CD4-positive, alpha-beta T cell (primary cell): ENCODE measurements around the gene MAPKAP1. TPM values are rescaled to one million over a fixed set of nuclear protein-coding genes. Genes with fewer than 3 reads are reported as not detected.

Experiments used
- ATAC-seq: fragments of 200-7000 bp; cut with Tn5 transposase; one replicate; pipeline ENCODE4 v1.10.0; 2022; ENCODE audit warnings: mild to moderate bottlenecking; ENCODE audit not compliant: poor library complexity
- CTCF ChIA-PET: fragments of 350-600 bp; sonication (Branson Sonifier 250); formaldehyde crosslinking; loops from one replicate; lab custom pipeline; 2021; ENCODE audit warnings: antibody characterized with exemption, inconsistent platforms; lab: Charles Lee
- POLR2A ChIA-PET: fragments of 350-600 bp; sonication (Branson Sonifier 250); formaldehyde crosslinking; loops from one replicate; lab custom pipeline; 2021; ENCODE audit warnings: antibody characterized with exemption, inconsistent platforms; lab: Charles Lee
- DNase-seq, 14 experiments: peaks; one replicate each; pipeline ENCODE4 v3.0.0-alpha.2; 2013 to 2020; ENCODE audit warnings: mixed read lengths in 2 of 14
- H3K27ac ChIP-seq, 2 donors: one replicate each; pipeline versions ENCODE4 v1.5.1 to v1.7.0; 2013; ENCODE audit warnings: low read length in 2 of 2, low read depth in 1 of 2, mild to moderate bottlenecking in 1 of 2
- H3K27me3 ChIP-seq, 2 experiments: 1 replicate in 1 of 2; 2 replicates in 1 of 2; pipeline versions ENCODE4 v1.6.1 to v1.7.0; 2013; ENCODE audit warnings: low read length in 2 of 2, control low read depth in 1 of 2, mild to moderate bottlenecking in 1 of 2, moderate library complexity in 1 of 2; ENCODE audit not compliant: insufficient read depth in 2 of 2, control insufficient read depth in 1 of 2
- H3K36me3 ChIP-seq: one replicate; pipeline ENCODE4 v1.6.1; 2013; ENCODE audit warnings: low read length, control low read depth; ENCODE audit not compliant: insufficient read depth
- H3K4me1 ChIP-seq: one replicate; pipeline ENCODE4 v1.6.1; 2013; ENCODE audit warnings: low read length, control low read depth; ENCODE audit not compliant: insufficient read depth
- H3K4me3 ChIP-seq: one replicate; pipeline ENCODE4 v1.5.1; 2013; ENCODE audit warnings: mild to moderate bottlenecking, low read length, moderate library complexity
- H3K9me3 ChIP-seq, 2 experiments: 1 replicate in 1 of 2; 2 replicates in 1 of 2; pipeline versions ENCODE4 v1.6.1 to v1.7.0; 2013; ENCODE audit warnings: low read length in 2 of 2, mild to moderate bottlenecking in 2 of 2, control low read depth in 1 of 2, moderate library complexity in 1 of 2; ENCODE audit not compliant: control insufficient read depth in 1 of 2, insufficient read depth in 1 of 2
- H3K27ac Mint-ChIP-seq: one replicate; pipeline ENCODE4 v1.8.0; 2020; ENCODE audit warnings: mixed read lengths
- H3K27me3 Mint-ChIP-seq: one replicate; pipeline ENCODE4 v1.8.0; 2021; ENCODE audit warnings: mixed read lengths
- H3K36me3 Mint-ChIP-seq: one replicate; pipeline ENCODE4 v1.8.0; 2021; ENCODE audit warnings: low read depth, mixed read lengths
- H3K4me1 Mint-ChIP-seq: one replicate; pipeline ENCODE4 v1.8.0; 2021; ENCODE audit warnings: low read depth, mixed read lengths
- H3K4me3 Mint-ChIP-seq: one replicate; pipeline ENCODE4 v1.8.0; 2020; ENCODE audit warnings: mild to moderate bottlenecking, mixed read lengths
- H3K9me3 Mint-ChIP-seq: one replicate; pipeline ENCODE4 v1.8.0; 2020; ENCODE audit warnings: mixed read lengths
- CTCF ChIP-seq: fragments of 200-600 bp; IDR thresholded peaks from one replicate; pipeline ENCODE4 v1.8.0; 2022; ENCODE audit warnings: antibody characterized with exemption, mild to moderate bottlenecking
- intact Hi-C, 2 experiments: fragments of 100-400 bp; cut with DNase I in 1 of 2; cut with micrococcal nuclease in 1 of 2; formaldehyde crosslinking; loops; one replicate each; pipeline versions ENCODE4 v1.15.1 to v1.9.0; 2023 to 2025; cut with DNase I, micrococcal nuclease
- total RNA-seq, 174 experiments: library from RNA in 2 of 174; stranded (reverse) in 2 of 174; gene quantifications; one replicate each; pipeline ENCODE4 v1.2.3 and lab custom pipeline; 2021 to 2026

Gene MAPKAP1
- total RNA-seq, 2 experiments from 2014 or later: 40.3 to 44.9 TPM

DNA sequence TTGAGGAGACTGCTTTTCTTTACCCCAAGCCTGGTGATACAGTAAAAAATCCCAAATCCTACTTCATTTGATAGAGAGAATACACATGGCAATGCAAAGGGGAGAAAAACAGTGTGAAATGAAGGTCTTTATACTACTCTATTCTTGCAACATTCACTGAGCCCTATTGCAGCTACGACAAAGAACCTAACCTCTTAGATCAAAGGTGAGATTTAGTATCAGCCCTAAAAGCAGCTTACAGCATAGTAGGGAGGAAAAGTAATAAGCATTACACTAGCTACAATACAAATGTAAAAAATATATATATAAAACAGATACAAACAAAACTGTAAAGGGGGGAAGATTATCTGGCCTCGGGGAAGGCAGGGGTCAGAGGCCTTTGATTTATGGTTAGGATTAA, 147.1 kb downstream of the MAPKAP1 start:
- H3K4me1 Mint-ChIP-seq: peaks cover 14% of the 10 kb centered on the region
- intact Hi-C loops: loop anchor here (2.0 to 10.0 kb wide), 6 partner anchors 153 to 927 kb away; no protein-coding TSS in a partner anchor
- TF ChIP-seq CTCF: no peak
- H3K36me3 Mint-ChIP-seq: peaks cover 39% of the 10 kb centered on the region
- CTCF ChIA-PET: no interaction called here
- DNase-seq (no peak), ATAC-seq (no peak)
- Histone ChIP-seq H3K4me3 (no peak overlapping the region), H3K9me3 (no peaks in the 10 kb centered on the region), H3K27ac (no peak overlapping the region), H3K36me3 (peaks cover 16% of the 10 kb centered on the region), H3K4me1 (no peaks in the 10 kb centered on the region), H3K27me3 (no peaks in the 10 kb centered on the region)
- no peaks in the 10 kb centered on the region for H3K27me3 Mint-ChIP-seq
- no peak overlapping the region for H3K27ac Mint-ChIP-seq
- POLR2A ChIA-PET: no interaction called here
- no peaks in the 10 kb centered on the region for H3K9me3 Mint-ChIP-seq
- H3K4me3 Mint-ChIP-seq: no peak overlapping the region

GRCh38 chr9:125559194-125559593, 147.8 kb downstream of the MAPKAP1 start:
- Mint-ChIP-seq H3K27me3 (no peaks in the 10 kb centered on the region), H3K27ac (no peak overlapping the region), H3K9me3 (no peaks in the 10 kb centered on the region), H3K36me3 (peaks cover 39% of the 10 kb centered on the region), H3K4me3 (no peak overlapping the region), H3K4me1 (peaks cover 11% of the 10 kb centered on the region)
- no peak overlapping the region for H3K27ac ChIP-seq
- H3K9me3 ChIP-seq: no peaks in the 10 kb centered on the region
- H3K4me3 ChIP-seq: no peak overlapping the region
- ATAC-seq: no peak
- POLR2A ChIA-PET: no interaction called here
- no peak for DNase-seq
- CTCF ChIA-PET: interaction anchor here (0.9 to 1.2 kb wide), 5 partner anchors 9 to 665 kb away, joined by 3 to 5 read pairs (median 3); no protein-coding TSS in a partner anchor
- no peaks in the 10 kb centered on the region for H3K27me3 ChIP-seq
- no peak for TF ChIP-seq CTCF
- intact Hi-C loops: loop anchor here (2.0 to 5.0 kb wide), 4 partner anchors 152 to 838 kb away; no protein-coding TSS in a partner anchor
- H3K4me1 ChIP-seq: no peaks in the 10 kb centered on the region
- peaks cover 16% of the 10 kb centered on the region for H3K36me3 ChIP-seq

DNA sequence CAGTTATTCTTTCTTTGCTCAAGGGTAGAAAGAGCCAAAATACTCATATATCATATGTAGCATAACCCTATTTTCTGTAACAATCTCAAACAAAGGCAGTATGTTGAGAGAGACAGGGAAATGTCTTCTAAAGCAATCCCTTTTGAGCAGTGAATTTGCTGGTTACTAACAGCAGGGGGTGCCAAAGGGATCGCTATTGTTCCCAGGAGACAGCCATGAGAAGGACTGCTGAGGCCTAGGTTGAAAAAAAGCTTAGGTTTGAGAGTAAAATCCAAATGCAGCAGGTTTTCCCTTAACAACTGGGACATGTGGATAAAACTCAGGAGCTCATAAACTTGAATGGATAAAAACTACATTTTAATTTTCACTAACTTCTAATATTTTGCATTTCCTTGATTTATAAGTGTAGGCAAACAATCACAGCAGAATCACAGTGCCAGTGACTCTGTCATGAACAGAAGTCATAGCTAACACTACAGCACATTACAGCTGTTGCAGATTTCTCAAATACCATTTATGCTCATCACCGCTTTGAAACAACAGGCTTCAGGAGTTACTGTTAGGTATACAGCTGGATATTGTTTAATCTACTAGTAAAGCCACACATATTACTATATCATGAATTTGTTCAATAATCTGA, 148.4 kb downstream of the MAPKAP1 start:
- Histone ChIP-seq H3K27ac (no peak overlapping the region), H3K36me3 (peaks cover 20% of the 10 kb centered on the region), H3K27me3 (no peaks in the 10 kb centered on the region), H3K4me3 (no peak overlapping the region), H3K9me3 (no peaks in the 10 kb centered on the region), H3K4me1 (no peaks in the 10 kb centered on the region)
- CTCF ChIA-PET: interaction anchor here (0.8 to 1.2 kb wide), 6 partner anchors 8 to 666 kb away, joined by 3 to 5 read pairs (median 3); no protein-coding TSS in a partner anchor
- peak in 13 of 14 experiments; percentile 10 to 76 (median 30) for DNase-seq
- TF ChIP-seq CTCF: peak; percentile 68
- POLR2A ChIA-PET: no interaction called here
- peak; percentile 70 for ATAC-seq
- Mint-ChIP-seq H3K36me3 (peaks cover 39% of the 10 kb centered on the region), H3K4me1 (peaks cover 11% of the 10 kb centered on the region), H3K27me3 (no peaks in the 10 kb centered on the region), H3K27ac (no peak overlapping the region), H3K4me3 (no peak overlapping the region), H3K9me3 (no peaks in the 10 kb centered on the region)
- intact Hi-C loops: loop anchor here (1.0 to 5.0 kb wide), 5 partner anchors 151 to 933 kb away; no protein-coding TSS in a partner anchor
